MM.1S (cell line): ENCODE measurements around the gene SCN1A.
A peak's percentile ranks its signal among the peaks of the same experiment; 100 is the strongest.
"Not testable (repeated sequence)": the region's sequence is repeated elsewhere in the genome, so short reads cannot be mapped to it uniquely, and the experiment has no call there.

ENCODE experiments used
- DNase-seq: peaks from one replicate; pipeline ENCODE4 v3.0.0-alpha.2; 2015
- H2AFZ ChIP-seq: fragments of 300-600 bp; sonication (generic); 2 replicates; pipeline ENCODE4 v1.6.0; 2016; ENCODE audit warnings: antibody characterized with exemption, low read length
- H3F3A ChIP-seq: fragments of 300-600 bp; sonication (generic); 2 replicates; pipeline ENCODE4 v1.6.1; 2016; ENCODE audit warnings: mild to moderate bottlenecking, antibody characterized with exemption, low read length, moderate library complexity, mixed read lengths; ENCODE audit not compliant: insufficient read depth
- H3K27ac ChIP-seq: fragments of 300-600 bp; sonication (generic); 2 replicates; pipeline ENCODE4 v1.5.1; 2016; ENCODE audit warnings: mild to moderate bottlenecking, low read length
- H3K27me3 ChIP-seq: fragments of 300-600 bp; sonication (generic); replicated peaks from 2 replicates; pipeline ENCODE4 v1.6.0; 2016; ENCODE audit warnings: low read length; ENCODE audit not compliant: insufficient read depth
- H3K36me3 ChIP-seq: fragments of 300-600 bp; sonication (generic); replicated peaks from 2 replicates; pipeline ENCODE4 v1.6.1; 2016; ENCODE audit warnings: mild to moderate bottlenecking, low read length, mixed read lengths; ENCODE audit not compliant: insufficient read depth
- H3K4me1 ChIP-seq: fragments of 300-600 bp; sonication (generic); 2 replicates; pipeline ENCODE4 v1.6.1; 2016; ENCODE audit warnings: low read length, mixed read lengths
- H3K4me2 ChIP-seq: fragments of 300-600 bp; sonication (generic); 2 replicates; pipeline ENCODE4 v1.6.0; 2016; ENCODE audit warnings: low read depth, low read length
- H3K4me3 ChIP-seq: fragments of 300-600 bp; sonication (generic); 2 replicates; pipeline ENCODE4 v1.5.1; 2016; ENCODE audit warnings: low read length, mixed read lengths
- H3K79me2 ChIP-seq: fragments of 300-600 bp; sonication (generic); 2 replicates; pipeline ENCODE4 v1.6.1; 2016; ENCODE audit warnings: mixed run types, low read length, mixed read lengths
- H3K9ac ChIP-seq: fragments of 300-600 bp; sonication (generic); 2 replicates; pipeline ENCODE4 v1.6.1; 2016; ENCODE audit warnings: low read length, mixed read lengths
- H3K9me2 ChIP-seq: fragments of 300-600 bp; sonication (generic); replicated peaks from 2 replicates; pipeline ENCODE4 v1.6.1; 2016; ENCODE audit warnings: mild to moderate bottlenecking, low read length, mixed read lengths; ENCODE audit not compliant: insufficient read depth
- H3K9me3 ChIP-seq: fragments of 300-600 bp; sonication (generic); replicated peaks from 2 replicates; pipeline ENCODE4 v1.6.1; 2016; ENCODE audit warnings: mild to moderate bottlenecking, low read length, mixed read lengths; ENCODE audit not compliant: insufficient read depth
- H4K20me1 ChIP-seq: fragments of 300-600 bp; sonication (generic); 2 replicates; pipeline ENCODE4 v1.6.1; 2016; ENCODE audit warnings: mild to moderate bottlenecking, low read length, moderate library complexity, mixed read lengths; ENCODE audit not compliant: insufficient read depth
- CTCF ChIP-seq: fragments of 300-600 bp; sonication (generic); IDR thresholded peaks from 2 replicates; pipeline ENCODE4 v1.5.1; 2016; ENCODE audit warnings: antibody characterized with exemption, low read length, mixed read lengths
- EZH2 ChIP-seq: fragments of 300-600 bp; sonication (generic); optimal IDR thresholded peaks from 2 replicates; pipeline ENCODE3; 2017; ENCODE audit warnings: low read depth, mild to moderate bottlenecking, antibody characterized with exemption, low read length, mixed read lengths
- EZH2phosphoT487 ChIP-seq: fragments of 300-600 bp; sonication (generic); IDR thresholded peaks from 2 replicates; pipeline ENCODE4 v1.6.1; 2018; ENCODE audit warnings: antibody characterized with exemption, low read length

The SCN1A gene

GRCh38 chr2:165989851-165990250 lies 138.0 kb downstream of the SCN1A start:
- Histone ChIP-seq H3K27ac (no peak overlapping the region), H3K9me2 (no peaks in the 10 kb centered on the region), H3F3A (no peaks in the 10 kb centered on the region), H3K79me2 (no peaks in the 10 kb centered on the region), H3K36me3 (no peaks in the 10 kb centered on the region), H3K9me3 (no peaks in the 10 kb centered on the region), H2AFZ (no peak overlapping the region), H3K27me3 (no peaks in the 10 kb centered on the region), H3K4me1 (no peaks in the 10 kb centered on the region), H3K4me3 (no peak overlapping the region), H3K4me2 (no peak overlapping the region), H3K9ac (no peak overlapping the region), H4K20me1 (no peaks in the 10 kb centered on the region)
- no peak for TF ChIP-seq EZH2phosphoT487
- no peak for TF ChIP-seq EZH2
- no peak for TF ChIP-seq CTCF
- DNase-seq: no peak

- no peak for DNase-seq
- no peaks in the 10 kb centered on the region for H3F3A ChIP-seq
- no peak overlapping the region for H3K27ac ChIP-seq
- H3K9ac ChIP-seq: no peak overlapping the region
- no peaks in the 10 kb centered on the region for H4K20me1 ChIP-seq
- H2AFZ ChIP-seq: no peak overlapping the region
- no peaks in the 10 kb centered on the region for H3K4me1 ChIP-seq
- no peaks in the 10 kb centered on the region for H3K79me2 ChIP-seq
- no peaks in the 10 kb centered on the region for H3K9me3 ChIP-seq
- no peaks in the 10 kb centered on the region for H3K27me3 ChIP-seq
- no peak overlapping the region for H3K4me2 ChIP-seq
- no peaks in the 10 kb centered on the region for H3K9me2 ChIP-seq
- H3K4me3 ChIP-seq: no peak overlapping the region
- no peaks in the 10 kb centered on the region for H3K36me3 ChIP-seq
- TF ChIP-seq CTCF (no peak), EZH2phosphoT487 (no peak), EZH2 (no peak)
Measured at GRCh38 chr2:165985120-165985519, 142.7 kb downstream of the SCN1A start.

GRCh38 chr2:165972161-165972560 lies 155.7 kb downstream of the SCN1A start:
- not testable (repeated sequence) for H3K9me3 ChIP-seq, H3K9me2 ChIP-seq

GRCh38 chr2:165970663-165971062 lies 157.2 kb downstream of the SCN1A start:
- Histone ChIP-seq H2AFZ (no peak overlapping the region; the same call in 1 of the 2 replicates), H3K27ac (no peak overlapping the region), H3F3A (no peaks in the 10 kb centered on the region), H3K36me3 (no peaks in the 10 kb centered on the region), H3K27me3 (no peaks in the 10 kb centered on the region), H3K9me3 (no peaks in the 10 kb centered on the region), H3K9me2 (no peaks in the 10 kb centered on the region), H3K79me2 (no peaks in the 10 kb centered on the region), H4K20me1 (no peaks in the 10 kb centered on the region), H3K9ac (no peak overlapping the region), H3K4me3 (no peak overlapping the region), H3K4me2 (no peak overlapping the region), H3K4me1 (no peaks in the 10 kb centered on the region)
- DNase-seq: no peak
- TF ChIP-seq EZH2phosphoT487: no peak
- TF ChIP-seq CTCF: peak; percentile 13; the same call in 1 of the 2 replicates

More at GRCh38 chr2:165972161-165972560, 155.7 kb downstream of the SCN1A start:
- H4K20me1 ChIP-seq, DNase-seq, H2AFZ ChIP-seq, H3F3A ChIP-seq, H3K79me2 ChIP-seq, H3K36me3 ChIP-seq, H3K4me3 ChIP-seq, H3K4me2 ChIP-seq, H3K27ac ChIP-seq, H3K9ac ChIP-seq, H3K27me3 ChIP-seq, H3K4me1 ChIP-seq: not testable (repeated sequence)
